Suppressor macrophage treated with lipopolysaccharide for 1 hour (primary cell): ENCODE measurements around the gene VGLL1.
A peak's percentile ranks its signal among the peaks of the same experiment; 100 is the strongest.

Experiments
- DNase-seq, 3 donors: peaks; one replicate each; pipeline ENCODE4 v3.0.0-alpha.2; 2020 to 2022

The VGLL1 gene, protein sequence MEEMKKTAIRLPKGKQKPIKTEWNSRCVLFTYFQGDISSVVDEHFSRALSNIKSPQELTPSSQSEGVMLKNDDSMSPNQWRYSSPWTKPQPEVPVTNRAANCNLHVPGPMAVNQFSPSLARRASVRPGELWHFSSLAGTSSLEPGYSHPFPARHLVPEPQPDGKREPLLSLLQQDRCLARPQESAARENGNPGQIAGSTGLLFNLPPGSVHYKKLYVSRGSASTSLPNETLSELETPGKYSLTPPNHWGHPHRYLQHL

DNA sequence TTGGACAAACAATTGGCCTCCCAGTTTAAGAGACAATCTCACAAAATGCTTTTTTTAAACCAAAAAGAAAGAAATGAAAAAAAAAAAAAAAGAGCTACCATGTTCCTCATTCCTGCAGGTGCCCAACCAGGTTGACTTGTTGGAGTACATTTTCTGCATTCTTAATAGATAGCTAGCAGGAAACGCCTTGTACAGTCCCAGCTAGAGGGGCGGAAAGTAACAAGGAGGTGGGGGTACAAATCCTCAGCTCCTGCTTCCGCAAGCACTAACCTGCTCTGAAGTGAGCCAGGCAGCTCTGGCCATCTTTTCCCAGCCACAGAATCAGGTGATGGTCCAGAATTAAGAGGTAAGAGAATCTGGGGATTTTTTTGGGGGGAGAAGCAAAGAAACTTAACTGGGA is at the start of gene VGLL1:
Gene VGLL1, plus strand, starts transcription at position 265 of the 400 bp plus-strand sequence. CDS start 3,806 bp downstream, outside the sequence.
- DNase-seq, result no peak

DNA sequence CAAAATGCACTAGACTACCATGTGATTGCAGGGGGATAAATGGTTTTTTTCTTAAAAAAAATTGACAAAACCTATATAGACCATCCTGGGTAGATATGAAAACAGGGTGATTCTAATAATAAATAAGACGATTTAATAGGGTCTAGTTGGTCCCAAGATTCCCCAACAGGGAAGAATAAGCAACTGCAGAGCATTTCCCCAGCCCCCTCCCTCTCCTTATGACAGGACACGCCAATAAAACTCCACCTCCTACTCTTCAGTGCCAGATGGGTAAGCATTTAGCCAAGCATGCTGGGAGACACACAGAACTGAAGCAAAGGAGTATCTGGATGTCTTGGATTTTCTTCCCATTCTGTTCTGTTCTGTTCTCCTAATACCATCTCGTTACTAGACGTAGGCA is 44.4 kb upstream of the VGLL1 start, which contains the start of gene BRS3:
Gene BRS3, plus strand, starts transcription at position 301 of the 400 bp plus-strand sequence. CDS start 168 bp downstream, outside the sequence.
- DNase-seq, result no peak

DNA sequence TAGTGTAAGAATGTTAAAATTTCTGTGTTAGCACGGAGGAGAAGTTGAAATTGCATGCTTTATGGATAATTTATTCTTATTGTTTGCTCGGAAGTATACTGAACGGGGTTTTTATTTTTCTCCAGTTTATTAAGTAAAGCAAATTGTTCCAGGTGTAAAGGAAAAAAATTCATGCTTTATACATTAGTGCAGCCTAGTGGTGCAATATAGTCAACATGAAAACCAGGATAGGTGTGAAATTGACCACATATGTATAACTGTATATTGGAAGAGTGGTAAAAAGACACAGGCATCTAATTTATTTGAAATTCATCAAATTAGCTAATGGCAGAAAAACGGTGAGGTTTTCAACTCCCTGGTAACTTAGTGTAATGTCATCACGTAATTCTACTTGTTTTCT is 43.3 kb upstream of the VGLL1 start:
- no peak for DNase-seq

DNA sequence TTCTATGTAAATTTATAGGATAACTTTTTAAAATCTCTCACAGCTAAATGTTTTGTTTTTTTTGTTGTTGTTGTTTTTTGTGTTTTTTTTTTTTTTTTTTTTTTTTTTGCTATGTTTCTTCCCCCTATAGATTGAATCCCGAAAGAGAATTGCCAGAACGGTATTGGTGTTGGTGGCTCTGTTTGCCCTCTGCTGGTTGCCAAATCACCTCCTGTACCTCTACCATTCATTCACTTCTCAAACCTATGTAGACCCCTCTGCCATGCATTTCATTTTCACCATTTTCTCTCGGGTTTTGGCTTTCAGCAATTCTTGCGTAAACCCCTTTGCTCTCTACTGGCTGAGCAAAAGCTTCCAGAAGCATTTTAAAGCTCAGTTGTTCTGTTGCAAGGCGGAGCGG is 40.2 kb upstream of the VGLL1 start:
- DNase-seq, result no peak

DNA sequence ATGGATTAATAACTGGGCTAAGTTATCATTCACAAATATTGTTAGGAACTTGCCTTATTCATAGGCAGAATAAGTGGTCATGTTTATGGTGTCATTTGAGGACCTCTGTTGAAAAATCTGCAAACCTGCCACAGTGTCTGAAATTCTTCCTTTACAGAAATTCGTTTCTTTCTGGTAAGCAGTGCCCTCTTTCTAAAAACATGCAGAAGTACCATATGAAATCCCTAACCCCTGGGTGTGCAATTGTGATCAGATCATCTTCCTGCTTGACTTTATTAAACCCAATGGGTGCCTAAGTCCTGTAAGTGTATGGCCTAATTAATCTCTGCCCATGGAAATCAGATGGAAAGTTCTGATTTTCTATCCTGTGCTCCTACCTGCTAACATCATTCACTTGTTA is 39.0 kb upstream of the VGLL1 start:
- no peak for DNase-seq

DNA sequence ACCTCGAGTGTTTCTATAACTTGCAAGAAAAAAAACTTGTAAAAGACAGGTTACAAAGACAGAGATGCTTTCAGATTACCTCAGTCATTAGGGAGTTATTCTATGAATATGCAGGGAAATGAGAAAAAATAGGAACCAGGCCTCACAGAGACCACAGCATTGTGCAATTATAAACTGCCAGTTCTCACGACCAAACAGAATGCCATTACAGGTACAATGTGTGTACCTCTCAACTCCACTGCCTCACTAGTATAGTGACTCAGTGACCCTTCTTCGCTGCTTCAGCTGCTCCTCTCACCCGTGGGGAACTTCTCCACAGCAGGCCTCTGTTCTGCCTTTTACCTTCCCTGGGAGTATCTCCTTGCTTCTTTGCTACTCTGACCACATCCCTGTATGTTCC is 37.0 kb upstream of the VGLL1 start:
- DNase-seq, result peak; percentile 3 to 20 (median 14)

DNA sequence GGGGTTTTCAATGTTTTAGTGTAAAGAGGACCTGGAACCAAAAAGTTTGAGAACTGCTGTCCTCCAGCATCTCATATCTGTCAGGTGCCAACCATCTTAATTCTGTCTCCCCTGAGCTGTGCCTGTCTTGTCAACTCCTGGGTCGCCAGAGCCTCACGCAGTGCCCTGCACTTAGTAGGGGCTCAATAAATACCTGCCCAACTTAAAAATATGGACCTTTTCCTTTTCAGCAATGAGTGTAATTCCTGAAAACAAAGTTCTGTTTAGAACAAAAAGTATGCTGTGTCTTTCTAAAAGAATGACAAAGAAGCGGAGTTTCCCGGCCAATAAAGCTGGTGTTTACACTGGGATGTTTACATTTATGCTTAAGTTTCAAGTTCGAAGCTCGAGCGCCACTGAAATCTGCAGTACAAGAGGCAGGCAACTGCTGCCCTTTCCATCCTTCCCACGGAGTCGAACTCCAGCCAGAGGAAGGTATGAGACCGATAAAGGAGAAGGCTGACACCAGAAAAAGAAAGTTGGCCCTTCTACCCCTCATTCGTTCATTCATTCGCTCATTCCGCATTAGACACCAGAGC is 35.7 kb upstream of the VGLL1 start:
- DNase-seq, result peak in 2 of 3 donors; percentile 1 to 45

DNA sequence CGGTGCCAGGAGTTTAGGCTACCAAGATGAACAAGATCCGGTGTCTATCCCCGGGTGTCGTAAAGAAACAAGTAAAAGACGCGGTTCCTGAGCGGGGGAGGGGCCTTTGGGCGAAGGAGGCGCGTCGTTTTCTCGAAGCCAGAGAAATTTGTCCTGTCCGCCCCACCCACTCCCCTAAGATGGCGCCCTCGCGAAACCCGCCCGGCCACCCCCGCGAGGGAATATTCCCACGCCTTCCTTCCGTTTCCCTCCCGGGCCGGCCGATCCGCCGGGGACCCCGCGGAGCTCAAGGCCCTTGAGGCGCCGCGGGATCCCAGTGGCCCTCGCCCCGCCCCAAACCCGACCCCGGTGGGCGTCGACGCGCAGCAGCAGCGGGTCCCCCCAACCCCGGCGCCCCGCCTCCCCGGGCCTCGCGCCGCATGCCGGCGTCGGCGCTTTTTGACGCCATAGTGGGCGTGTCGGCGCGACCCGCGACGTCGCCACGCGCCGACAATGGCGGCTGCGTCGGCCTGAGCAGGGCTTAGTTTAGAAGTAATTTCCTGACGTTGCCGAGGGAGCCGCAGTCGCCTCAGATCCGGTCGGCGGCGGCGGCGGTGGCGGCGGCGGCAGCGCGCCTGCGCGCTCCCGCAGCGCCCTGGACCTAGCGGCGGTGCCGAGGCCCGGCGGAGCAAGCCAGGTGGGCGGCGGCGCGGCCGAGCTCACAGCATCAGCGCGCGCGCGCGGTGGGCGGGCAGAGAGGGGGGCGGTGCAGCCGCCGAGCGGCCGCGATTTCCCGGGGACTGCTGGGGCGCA is 35.1 kb upstream of the VGLL1 start:
- DNase-seq, result peak; percentile 87 to 93 (median 87)

DNA sequence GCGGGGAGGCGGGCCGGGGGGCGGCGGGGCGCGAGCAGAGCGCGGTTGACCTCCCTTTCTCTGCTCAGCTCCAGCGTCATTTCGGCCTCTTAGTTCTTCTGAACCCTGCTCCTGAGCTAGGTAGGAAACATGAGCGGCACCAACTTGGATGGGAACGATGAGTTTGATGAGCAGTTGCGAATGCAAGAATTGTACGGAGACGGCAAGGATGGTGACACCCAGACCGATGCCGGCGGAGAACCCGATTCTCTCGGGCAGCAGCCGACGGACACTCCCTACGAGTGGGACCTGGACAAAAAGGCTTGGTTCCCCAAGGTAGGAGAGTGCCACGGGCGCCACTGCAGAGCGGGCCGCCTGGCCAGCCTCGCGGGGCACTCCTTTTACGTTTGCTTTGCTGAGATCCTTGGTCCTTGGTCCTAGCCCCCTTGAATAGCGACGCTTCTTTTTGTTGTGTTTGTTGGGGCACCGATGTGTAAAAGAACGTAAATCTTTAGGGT is 34.4 kb upstream of the VGLL1 start, which contains the start of gene HTATSF1:
Gene HTATSF1, plus strand, starts transcription at position 37 of the 497 bp plus-strand sequence. Its CDS starts 93 bp downstream, at position 130.
- DNase-seq, result peak in 2 of 3 donors; percentile 18 to 21

DNA sequence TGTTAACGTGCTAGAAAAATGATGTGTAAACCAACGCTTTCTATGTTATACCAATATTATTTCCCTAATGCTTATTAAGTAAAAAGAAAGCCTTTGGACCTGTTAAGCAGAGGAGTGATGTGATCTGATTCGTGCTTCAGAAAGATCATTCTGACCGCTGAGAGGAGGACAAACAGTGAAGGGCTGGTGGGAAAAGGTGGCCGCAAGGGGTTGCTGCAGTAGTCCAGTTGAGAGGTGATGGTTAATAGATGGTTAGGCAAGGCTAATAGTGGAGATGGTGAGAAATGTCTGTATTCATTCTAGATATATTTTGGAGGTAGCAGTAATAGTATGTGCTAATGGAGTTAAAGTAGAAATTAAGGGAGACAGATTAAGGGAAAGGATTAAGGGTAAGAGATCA is 12.9 kb upstream of the VGLL1 start:
- DNase-seq, result no peak

DNA sequence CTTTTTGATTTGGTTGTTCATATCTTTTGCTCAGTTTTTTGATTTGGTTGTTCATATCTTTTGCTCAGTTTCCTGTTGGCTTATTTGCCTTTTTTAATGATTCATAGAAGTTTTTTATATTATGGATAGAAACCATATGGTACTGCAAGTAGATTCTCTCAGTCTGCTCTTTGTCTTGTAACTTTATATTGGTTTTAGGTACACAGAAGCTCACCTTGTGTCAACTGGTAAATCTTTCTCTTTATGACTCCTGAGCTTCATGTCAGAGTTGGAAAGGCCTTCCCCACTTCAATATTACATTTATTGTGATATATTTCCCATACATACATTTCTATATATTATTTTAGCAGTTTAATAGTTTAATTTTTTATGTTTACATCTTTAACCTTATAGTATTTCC is 8.2 kb upstream of the VGLL1 start:
- DNase-seq, result no peak

DNA sequence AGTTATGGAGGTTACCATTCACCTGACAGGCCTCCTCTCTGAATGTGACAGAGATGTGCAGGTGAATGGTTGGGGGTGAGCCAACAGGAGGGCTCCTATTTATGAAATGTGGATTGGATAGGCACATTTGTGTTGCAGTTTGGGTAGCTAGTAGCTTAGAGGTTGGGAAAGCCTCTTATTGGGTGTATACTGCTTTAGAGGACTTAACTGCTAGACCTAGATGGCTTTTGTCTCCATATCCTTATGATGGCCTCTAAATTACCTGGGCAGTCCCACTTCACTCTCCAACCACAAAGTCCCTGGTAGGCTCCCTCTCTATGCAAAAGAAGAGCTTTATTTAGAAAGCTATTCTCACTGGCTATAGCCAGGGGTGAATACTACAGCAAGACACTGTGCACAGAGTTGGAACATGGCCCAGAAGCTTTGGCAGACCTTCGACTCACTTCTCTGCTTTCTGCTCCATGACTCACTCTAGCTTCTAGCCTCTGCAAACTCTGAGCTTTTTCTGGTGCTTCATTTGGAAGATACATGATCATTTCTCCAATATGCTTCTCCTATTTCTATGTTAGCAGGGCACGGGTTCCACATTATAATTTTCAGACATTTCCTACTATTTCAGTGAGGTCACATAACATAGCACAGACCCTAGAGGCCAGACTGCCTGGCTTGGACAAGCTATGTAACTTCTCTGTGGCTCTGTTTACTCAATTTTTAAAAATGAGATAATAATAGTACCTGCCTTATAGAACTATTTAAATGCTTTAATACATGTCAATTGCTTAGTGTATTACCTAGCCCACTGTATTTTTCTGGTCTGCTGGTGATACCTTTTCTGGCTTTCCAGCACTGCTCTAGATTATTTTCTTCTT is 6.0 kb upstream of the VGLL1 start:
- DNase-seq, result peak in 1 of 3 donors; percentile 1

DNA sequence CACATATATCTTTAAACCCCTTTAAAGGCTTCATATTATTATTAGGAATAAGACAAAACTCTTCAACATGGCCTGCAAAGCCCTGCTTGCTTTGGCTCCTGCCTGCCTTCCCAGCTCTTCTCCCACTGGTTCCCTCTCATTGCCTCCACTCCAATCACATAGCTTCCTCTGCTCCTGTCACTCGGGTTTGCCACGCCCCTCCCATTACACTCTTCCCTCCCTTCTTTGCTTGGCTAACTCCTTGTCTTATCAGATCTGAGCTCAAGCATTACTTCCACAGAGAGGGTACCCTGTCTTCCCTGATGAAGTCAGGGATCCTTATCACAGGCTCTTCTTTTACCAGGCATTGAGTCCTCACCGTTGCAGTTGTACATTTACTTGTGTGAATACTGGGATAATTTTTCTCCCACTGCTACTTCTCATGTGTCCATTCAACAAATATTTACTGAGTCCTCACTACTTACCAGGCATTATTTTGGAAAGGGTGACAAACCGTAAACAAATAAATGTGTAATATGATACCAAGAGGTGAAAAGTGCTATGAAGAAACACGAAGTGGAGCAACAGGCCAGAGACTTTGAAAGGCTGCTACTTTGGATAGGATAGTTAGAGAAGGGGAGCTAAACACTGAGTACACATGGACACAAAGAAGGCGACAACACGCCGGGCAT is 3.2 kb upstream of the VGLL1 start:
- no peak for DNase-seq

DNA sequence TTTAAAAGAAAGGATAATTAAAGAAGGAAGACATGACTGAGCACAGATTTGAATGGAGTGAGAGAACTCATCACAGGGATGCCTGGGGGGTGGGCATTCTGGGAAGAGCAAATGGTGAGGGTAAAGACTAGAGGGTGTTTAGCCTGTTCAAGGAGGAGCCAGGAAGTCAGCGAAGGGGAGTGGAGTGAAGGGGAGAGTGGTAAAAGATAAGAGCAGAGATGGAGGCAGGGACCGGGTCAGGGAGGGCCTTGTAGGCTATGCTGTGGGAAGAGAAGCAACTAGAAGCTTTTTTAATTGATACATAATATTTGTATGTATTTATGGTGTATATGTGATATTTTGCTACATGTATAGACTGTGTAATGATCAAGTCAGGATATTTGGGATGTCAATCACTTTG is 2.2 kb upstream of the VGLL1 start:
- DNase-seq, result no peak

DNA sequence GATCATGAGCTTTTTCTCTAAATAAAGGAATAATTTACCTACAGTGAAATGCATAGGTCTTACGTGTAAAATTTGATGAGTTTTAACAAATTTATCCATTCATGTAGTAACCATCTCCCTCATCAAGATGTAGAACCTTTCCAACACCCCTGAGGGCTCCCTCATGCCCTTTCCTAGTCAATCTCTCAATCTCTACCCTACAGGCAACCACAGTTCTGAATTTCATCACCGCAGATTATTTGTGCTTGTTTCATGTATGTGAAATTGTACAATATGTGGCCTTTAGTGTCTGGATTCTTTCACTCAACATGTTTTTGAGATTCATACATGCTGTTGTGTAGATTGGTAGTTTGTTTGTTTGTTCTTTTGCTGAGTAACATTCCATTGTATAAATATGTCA is 2.1 kb downstream of the VGLL1 start:
- no peak for DNase-seq

DNA sequence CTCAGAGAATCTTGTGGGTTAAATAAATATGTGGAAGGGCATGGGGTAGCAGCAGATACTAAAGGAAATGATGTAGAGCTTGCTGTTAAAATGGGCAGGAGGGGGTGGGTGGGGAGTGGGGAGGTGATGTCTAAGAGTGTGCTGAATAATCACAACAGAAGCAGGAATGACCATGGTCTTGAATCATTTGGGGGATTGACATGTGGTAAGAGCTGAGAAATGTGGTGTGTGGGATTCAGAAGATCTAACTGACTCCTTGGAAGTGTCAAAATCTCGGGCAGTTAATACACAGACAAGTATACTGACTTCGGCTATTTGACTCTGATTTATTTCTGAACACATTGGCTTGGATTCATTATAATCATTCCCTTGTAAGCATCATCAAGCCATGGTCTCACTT is 6.8 kb downstream of the VGLL1 start:
- DNase-seq, result no peak

DNA sequence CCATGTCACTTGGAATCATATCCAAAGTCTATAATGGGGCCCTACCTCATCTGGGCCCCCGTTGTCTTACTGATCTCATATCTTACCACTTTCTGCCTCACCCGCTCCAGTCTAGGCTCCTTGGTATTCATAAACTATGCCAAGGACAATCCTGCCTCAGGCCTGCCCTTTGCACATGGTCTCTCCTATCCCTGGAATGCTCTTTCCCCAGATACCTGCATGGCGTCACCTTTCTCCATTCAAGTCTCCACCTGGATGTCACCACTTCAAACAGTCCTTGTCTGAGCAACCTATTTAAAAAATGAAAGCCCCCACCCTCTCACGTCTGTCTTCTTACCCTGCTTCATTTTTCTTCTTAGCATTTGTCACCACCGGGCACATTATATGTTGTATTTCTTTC is 8.2 kb downstream of the VGLL1 start:
- no peak for DNase-seq

DNA sequence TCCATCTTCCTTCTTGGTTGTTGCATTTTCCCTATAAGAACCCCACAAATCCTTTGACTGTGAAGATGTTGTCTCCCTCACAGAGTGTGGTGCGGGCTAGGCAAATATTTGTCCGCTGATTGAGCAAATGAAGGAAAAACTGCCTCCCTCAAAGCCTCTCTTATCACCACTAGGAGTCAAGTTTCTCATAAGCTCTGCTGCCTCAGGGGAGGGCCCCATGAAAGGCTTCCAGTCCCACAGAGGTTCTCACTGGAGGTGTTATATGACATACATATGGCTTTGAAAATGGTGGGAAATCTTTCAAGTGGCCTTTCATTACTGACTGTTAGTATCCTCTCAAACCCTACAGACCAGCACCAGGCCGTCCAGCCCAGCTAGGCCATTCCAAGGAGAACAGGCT is 9.3 kb downstream of the VGLL1 start:
- no peak for DNase-seq

DNA sequence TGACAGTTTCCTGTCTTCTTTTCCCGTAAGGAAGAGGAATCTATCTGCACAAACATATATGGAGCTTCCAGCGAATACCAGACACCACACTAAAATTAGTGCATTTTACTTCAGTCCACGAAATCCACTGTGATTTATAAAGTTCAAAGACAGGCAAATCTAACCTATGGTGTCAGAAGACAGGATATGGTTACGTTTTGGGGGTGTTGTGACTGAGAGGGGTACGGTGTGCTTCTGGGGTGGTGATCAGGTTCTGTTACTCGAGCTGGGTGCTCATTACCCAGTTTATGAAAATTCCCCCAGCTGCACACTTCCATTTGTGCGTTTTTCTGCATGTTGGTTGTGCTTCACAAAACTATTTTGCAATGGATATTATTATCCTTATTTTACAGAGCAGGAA is 10.3 kb downstream of the VGLL1 start:
- DNase-seq, result no peak

DNA sequence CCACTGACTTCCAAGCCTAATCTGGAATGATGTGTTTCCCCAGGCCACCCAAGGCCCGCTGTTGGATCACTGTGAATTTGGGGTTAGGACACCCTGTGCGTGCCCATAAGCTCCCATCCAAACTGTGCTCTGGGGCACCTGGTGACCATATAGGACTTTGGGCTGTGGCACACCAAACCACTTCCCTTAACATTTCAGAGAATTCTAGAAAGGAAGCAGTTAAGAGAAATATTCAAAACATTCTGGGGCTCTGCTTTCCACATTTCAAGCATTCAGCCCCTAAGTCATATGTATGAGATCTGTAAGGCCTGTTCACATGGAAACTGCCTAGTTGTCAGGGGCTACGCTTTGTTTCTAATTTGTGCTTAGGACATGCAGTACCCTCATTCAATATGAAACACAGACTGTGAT is 14.4 kb downstream of the VGLL1 start:
- no peak for DNase-seq

DNA sequence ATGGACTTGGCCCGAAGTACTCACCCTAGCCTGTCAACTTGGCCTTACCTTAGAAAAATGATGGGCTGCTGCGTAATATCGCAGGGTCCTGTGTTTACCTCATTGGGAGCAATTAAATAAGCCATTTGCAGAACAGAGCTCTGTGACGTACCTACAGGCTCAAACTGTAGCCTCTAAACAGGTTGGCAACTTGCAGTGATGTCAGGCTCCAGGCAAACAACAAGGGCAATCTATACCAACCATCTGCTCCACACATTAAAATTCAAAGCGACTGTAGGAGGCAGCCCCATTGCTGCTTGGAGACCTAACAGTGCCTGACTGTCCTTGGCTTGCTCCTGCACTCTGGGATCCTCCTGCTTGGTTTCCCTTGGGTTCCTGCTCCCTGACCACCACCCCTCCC is 17.2 kb downstream of the VGLL1 start:
- no peak for DNase-seq

DNA sequence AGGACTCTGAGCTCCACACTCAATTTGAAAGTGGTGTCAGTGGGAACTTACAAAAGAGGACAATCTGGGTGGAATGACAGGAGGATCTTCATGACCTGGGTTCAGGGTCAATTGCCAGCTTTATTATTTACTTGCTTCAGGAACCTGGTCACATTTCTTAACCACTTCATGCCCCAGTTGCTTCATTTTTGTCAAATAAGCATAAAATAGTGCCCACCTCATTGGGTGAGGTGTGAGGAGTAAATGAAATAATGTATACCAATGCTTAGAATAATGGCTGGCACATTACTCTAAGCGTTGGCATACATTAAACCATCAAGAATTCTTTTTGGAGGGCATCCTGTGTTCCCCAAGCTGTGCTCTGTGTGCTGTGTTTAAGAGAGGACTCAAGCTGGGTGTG is 19.4 kb downstream of the VGLL1 start:
- no peak for DNase-seq
